Measurements from ENCODE around the gene GFRAL.

Gene GFRAL

DNA sequence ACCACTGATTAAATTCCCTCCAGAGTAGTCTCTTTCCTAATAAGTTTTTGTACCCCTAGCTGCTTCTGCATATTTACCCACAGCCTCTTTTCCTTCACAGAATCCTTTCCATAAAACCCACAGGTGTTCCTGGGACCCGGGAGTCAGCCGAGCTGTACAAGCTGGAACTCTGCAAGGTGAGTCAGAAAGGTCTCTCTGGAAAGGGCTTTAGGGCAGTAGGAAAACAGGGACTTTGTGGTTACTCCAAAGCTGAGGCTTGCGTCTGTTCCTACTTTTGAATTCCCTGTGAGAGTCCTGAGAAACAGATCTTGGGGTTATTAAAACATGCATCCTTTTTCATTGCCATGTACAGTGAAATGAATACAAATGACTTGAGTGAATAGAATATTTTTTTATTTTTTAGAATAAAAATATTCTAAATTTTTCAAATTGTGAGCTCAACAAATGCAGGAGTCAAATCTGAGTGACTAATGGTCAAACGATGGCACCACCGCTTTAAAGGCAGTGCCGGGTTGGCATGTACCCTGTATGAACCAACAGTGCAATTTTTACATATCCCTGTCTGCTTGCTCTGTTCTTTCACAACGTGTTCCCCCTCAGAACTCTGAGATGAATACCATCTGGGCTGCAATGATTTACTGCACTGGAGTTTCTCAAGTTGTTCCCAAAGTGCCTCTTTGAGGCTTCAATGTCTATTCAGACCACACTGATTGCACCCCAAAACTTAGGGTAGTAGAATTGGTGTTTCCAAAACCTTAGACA, 78.4 kb downstream of the GFRAL start:
- no peaks in the 10 kb centered on the region for H3K36me3 ChIP-seq
- H3K9ac ChIP-seq: no peak overlapping the region
- H3K4me1 ChIP-seq: no peaks in the 10 kb centered on the region
- H3K27me3 ChIP-seq: no peaks in the 10 kb centered on the region
- TF ChIP-seq Cebpa-rat (IDR thresholded peaks at IDR 0.05): no peak
- H3K4me2 ChIP-seq: no peak overlapping the region
- no peak overlapping the region for H3K27ac ChIP-seq
- H3K4me3 ChIP-seq: no peak overlapping the region
- H3K9me3 ChIP-seq (replicated peaks in 1 of 11): peaks cover 0 to 5% (median 0%) of the 10 kb centered on the region in 11 experiments; a peak in 2 of 22 replicates
- H4K20me1 ChIP-seq: no peaks in the 10 kb centered on the region

DNA sequence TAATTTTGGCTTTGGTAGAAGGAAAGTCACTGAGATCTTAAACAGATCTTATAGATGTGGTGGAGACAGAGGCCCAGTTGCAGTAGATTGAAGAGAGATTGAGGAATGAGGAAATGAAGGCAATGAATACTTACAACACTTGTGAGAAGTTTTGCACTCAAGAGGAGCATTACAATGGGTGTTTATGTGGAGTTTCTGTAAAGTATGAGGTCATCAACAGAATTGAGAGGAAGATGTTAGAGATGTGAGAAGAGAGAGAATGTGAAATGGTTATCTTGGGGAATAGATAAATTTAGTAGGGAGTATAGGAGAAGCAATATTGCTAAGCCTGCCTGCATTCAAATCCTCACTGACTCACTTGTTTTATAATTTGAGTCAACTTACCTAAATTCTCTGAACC, 83.4 kb downstream of the GFRAL start:
- no peak overlapping the region for H3K9ac ChIP-seq
- no peaks in the 10 kb centered on the region for H3K27me3 ChIP-seq
- H3K4me2 ChIP-seq: no peak overlapping the region
- peaks cover 0 to 5% (median 0%) of the 10 kb centered on the region in 11 experiments; a peak in 2 of 22 replicates for H3K9me3 ChIP-seq (replicated peaks in 1 of 11)
- H3K27ac ChIP-seq: no peak overlapping the region
- no peaks in the 10 kb centered on the region for H4K20me1 ChIP-seq
- TF ChIP-seq Cebpa-rat (IDR thresholded peaks at IDR 0.05): no peak
- no peak overlapping the region for H3K4me3 ChIP-seq
- H3K36me3 ChIP-seq: no peaks in the 10 kb centered on the region
- no peaks in the 10 kb centered on the region for H3K4me1 ChIP-seq

DNA sequence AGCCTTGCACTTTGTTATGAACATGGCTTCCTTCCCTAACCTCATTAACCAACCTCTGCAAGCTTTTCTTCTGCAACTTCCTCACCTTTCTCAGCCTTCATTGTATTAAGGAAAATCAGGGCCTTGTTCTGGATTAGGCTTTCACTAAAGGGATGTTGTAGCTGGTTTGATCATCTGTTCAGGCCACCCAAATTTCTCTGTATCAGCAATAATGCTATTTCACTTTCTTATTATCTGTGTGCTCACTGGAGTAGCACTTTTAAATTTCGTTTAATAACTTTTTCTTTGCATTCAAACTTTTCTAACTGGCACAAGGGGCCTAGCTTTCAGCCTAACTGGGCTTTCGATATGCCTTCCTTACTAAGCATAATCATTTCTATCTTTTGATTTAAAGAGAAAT, 96.7 kb downstream of the GFRAL start:
- H3K27ac ChIP-seq: no peak overlapping the region
- no peaks in the 10 kb centered on the region for H3K36me3 ChIP-seq
- TF ChIP-seq Cebpa-rat (IDR thresholded peaks at IDR 0.05): no peak
- no peak overlapping the region for H3K4me3 ChIP-seq
- no peaks in the 10 kb centered on the region for H3K4me1 ChIP-seq
- no peaks in the 10 kb centered on the region for H3K27me3 ChIP-seq
- H3K9me3 ChIP-seq (replicated peaks in 1 of 11): no peaks in the 10 kb centered on the region
- no peak overlapping the region for H3K9ac ChIP-seq
- no peak overlapping the region for H3K4me2 ChIP-seq
- no peaks in the 10 kb centered on the region for H4K20me1 ChIP-seq

DNA sequence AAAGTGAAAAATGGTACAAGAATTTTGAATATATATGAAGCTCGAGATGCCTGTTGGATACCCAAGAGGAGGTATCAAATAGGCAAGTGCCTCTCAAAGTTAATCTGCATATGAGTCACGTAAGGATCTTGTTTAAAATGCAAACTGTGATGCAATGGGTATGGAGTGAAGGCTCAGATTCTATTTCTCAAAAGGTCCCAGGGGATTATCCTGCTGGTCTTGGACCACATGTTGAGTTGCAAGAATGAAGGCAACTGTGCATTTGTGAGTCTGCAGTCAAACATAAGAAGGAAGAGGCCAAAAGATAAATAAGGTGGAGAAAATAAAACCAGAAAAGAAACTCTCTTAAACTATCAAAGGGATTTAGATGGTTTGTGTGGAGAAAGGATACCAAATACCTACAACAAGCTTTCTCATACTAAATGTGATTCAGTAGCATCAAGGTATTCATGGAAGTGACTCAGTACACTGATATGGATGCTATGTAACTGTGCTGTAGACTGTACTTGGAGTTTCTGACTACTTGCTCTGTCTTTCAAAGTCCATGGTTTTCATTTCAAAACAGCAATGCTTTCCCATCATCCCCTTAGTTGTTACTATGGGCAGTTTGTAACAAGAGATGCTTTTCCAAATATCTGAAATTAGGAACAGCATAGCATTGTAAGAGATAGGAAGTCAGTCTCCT, 106.3 kb downstream of the GFRAL start:
- Histone ChIP-seq H3K27me3 (no peaks in the 10 kb centered on the region), H4K20me1 (no peaks in the 10 kb centered on the region), H3K36me3 (no peaks in the 10 kb centered on the region), H3K4me1 (peaks cover 0 to 5% (median 0%) of the 10 kb centered on the region in 10 experiments; a peak in 2 of 20 replicates), H3K9me3 (replicated peaks in 1 of 11) (no peaks in the 10 kb centered on the region), H3K27ac (no peak overlapping the region), H3K9ac (no peak overlapping the region), H3K4me2 (no peak overlapping the region), H3K4me3 (no peak overlapping the region)
- no peak for TF ChIP-seq Cebpa-rat (IDR thresholded peaks at IDR 0.05)

DNA sequence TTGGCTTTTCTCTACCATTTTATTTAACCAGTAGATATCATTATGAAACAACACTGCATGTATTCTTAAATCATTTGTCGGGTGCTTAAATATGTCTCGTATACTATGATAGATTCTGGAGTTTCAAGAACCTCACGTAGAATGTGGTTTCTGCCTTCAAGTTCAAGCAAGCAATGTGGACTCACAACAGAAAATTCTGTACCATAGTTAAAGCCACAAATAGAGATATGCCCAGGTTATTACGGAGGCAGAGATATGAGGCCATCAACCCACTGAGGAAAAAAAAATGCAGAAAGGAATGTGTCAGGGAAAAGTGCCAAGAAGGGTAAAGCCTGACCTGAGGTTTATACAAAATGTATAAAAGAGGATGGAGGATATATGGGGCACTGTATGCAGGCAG, 109.9 kb downstream of the GFRAL start:
- Histone ChIP-seq H3K27me3 (no peaks in the 10 kb centered on the region), H3K9me3 (replicated peaks in 1 of 11) (no peaks in the 10 kb centered on the region), H4K20me1 (no peaks in the 10 kb centered on the region), H3K9ac (no peak overlapping the region), H3K4me1 (peaks cover 0 to 9% (median 0%) of the 10 kb centered on the region in 10 experiments; a peak in 5 of 20 replicates), H3K4me2 (no peak overlapping the region), H3K4me3 (no peak overlapping the region), H3K27ac (no peak overlapping the region), H3K36me3 (no peaks in the 10 kb centered on the region)
- no peak for TF ChIP-seq Cebpa-rat (IDR thresholded peaks at IDR 0.05)

DNA sequence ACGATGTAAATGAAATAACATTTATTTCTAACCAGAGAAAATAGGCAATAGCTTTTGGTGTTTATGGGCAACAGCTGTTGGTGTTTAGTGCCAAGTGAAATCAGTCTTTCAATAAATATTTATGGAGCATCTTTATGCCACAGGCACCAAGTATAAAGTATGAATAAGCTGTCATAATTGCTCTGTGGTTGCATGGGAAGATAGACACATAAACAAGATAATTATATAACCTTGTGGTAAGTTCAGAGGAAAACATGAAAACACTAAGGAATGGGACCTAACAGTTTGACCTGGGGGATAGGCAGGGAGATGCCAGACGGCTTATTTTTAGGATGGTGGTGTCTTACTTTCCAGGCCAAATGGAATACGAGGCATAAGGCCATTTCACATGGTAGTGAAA, 110.9 kb downstream of the GFRAL start:
- H3K27ac ChIP-seq: no peak overlapping the region
- H3K4me2 ChIP-seq: no peak overlapping the region
- H3K9me3 ChIP-seq (replicated peaks in 1 of 11): no peaks in the 10 kb centered on the region
- TF ChIP-seq Cebpa-rat (IDR thresholded peaks at IDR 0.05): no peak
- H4K20me1 ChIP-seq: no peaks in the 10 kb centered on the region
- no peak overlapping the region for H3K9ac ChIP-seq
- no peak overlapping the region for H3K4me3 ChIP-seq
- H3K36me3 ChIP-seq: no peaks in the 10 kb centered on the region
- H3K4me1 ChIP-seq: peaks cover 0 to 9% (median 0%) of the 10 kb centered on the region in 10 experiments; a peak in 5 of 20 replicates
- H3K27me3 ChIP-seq: no peaks in the 10 kb centered on the region

DNA sequence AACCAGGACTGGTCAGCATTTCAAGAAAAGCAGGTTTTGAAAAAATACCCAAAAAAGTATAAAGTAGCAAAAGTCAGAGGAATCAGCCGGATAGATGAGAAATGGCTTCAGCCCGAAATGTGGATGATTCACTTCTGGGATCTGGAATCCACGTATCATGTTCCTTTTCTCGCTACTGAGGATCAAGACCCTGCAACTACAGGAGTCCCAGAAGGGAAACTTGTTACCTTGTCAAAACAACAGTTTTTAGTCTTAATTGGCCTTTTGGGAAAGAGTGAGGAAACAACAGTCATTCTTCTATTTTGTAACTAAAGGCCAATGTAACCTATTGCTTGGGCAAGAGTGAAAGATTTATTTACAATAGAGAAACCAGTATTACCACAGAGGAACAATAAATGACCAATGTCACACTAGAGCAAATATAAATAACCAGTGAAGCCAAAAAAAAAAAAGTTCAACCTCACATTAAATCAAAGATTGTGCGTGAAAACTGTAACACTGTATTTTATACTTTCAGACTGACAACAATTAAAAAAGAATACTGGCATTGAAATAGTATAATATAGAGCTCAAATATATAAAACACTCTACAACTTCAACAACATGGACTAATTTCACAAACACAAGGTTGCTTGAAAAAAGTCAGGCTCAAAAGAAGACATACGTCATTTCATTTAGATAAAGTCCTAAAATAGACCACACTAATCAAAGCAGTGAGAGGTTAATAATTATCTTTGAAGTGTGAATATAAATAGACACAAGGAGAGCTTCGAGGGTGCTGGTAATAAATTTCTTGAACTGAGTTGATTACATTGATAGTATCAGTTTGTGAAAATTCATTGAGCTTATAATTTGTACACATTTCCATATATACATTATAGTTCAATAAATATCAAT, 116.2 kb downstream of the GFRAL start:
- no peak for TF ChIP-seq Cebpa-rat (IDR thresholded peaks at IDR 0.05)
- no peaks in the 10 kb centered on the region for H3K36me3 ChIP-seq
- no peak overlapping the region for H3K4me2 ChIP-seq

DNA sequence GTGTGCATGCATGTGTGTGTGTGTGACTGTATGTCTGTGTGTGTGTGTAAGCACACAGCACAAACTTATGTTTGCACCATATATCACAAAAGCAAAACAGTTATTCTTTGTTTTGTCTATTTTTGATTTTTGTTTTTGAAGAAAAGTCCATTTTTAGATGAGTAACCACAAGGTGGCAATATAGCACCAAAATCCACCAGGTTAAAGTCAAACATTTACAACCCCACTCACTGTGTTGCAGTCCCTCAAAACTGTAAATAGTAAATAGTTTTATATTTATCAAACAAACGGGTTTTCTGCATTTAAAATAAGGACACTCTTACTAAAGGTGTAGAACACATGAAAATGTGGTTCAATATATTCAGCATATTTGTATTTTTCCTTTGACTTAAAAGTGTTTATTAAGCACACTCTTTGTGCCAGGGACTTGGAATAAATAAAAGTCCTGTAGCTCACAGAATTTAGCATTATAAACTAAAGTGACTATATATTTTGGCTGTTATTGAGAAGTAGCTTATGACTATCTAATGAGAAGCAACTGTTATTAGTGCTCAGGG, 118.5 kb downstream of the GFRAL start:
- Histone ChIP-seq H3K27ac (no peak overlapping the region), H3K4me2 (no peak overlapping the region), H3K9me3 (replicated peaks in 1 of 11) (no peaks in the 10 kb centered on the region), H3K27me3 (no peaks in the 10 kb centered on the region), H3K9ac (no peak overlapping the region), H3K4me3 (no peak overlapping the region), H3K4me1 (no peaks in the 10 kb centered on the region), H3K36me3 (no peaks in the 10 kb centered on the region), H4K20me1 (no peaks in the 10 kb centered on the region)
- TF ChIP-seq Cebpa-rat (IDR thresholded peaks at IDR 0.05): no peak

More for the DNA sequence above, 116.2 kb downstream of the GFRAL start:
- H3K27me3 ChIP-seq: no peaks in the 10 kb centered on the region
- no peak overlapping the region for H3K9ac ChIP-seq
- peaks cover 0 to 9% (median 0%) of the 10 kb centered on the region in 10 experiments; a peak in 3 of 20 replicates for H3K4me1 ChIP-seq
- no peak overlapping the region for H3K4me3 ChIP-seq
- no peaks in the 10 kb centered on the region for H3K9me3 ChIP-seq (replicated peaks in 1 of 11)
- no peak overlapping the region for H3K27ac ChIP-seq
- H4K20me1 ChIP-seq: no peaks in the 10 kb centered on the region

DNA sequence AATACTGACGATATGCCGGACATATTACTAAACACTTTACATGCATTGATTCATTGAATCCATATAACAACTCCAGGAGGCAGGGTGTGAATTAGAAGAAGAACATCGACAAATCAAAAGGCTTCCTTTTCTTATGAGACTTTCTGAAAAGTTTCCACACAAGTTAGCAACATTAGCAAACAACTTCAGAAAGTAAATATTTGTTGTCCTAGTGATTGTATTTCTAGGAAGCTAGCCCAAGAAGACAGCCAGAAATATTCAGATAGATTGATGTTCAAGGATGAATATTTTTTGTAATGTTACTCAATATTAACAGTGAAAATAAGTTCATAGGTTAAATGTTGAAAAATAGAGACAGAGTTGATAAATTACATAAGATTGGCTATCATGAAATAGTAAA, 120.6 kb downstream of the GFRAL start:
- Histone ChIP-seq H3K4me2 (no peak overlapping the region), H3K9ac (no peak overlapping the region), H3K4me1 (no peaks in the 10 kb centered on the region), H3K36me3 (no peaks in the 10 kb centered on the region), H3K27me3 (no peaks in the 10 kb centered on the region), H3K4me3 (no peak overlapping the region), H3K9me3 (replicated peaks in 1 of 11) (no peaks in the 10 kb centered on the region), H4K20me1 (no peaks in the 10 kb centered on the region), H3K27ac (no peak overlapping the region)
- no peak for TF ChIP-seq Cebpa-rat (IDR thresholded peaks at IDR 0.05)
